GM15510 (cell line): ENCODE results near the gene TMEM238.

Experiments used
- POLR2A ChIP-seq: IDR thresholded peaks from 3 replicates; pipeline ENCODE4 v1.6.1; 2011; ENCODE audit warnings: borderline replicate concordance; ENCODE audit not compliant: insufficient read length; ENCODE audit errors: extremely low read depth

TMEM238 gene

GRCh38 chr19:55387736-55388497, 3.8 kb upstream of the TMEM238 start:
- TF ChIP-seq POLR2A, result no peak

- no peak for TF ChIP-seq POLR2A
Measured at GRCh38 chr19:55386493-55386971, 2.4 kb upstream of the TMEM238 start.

- TF ChIP-seq POLR2A, result peak; percentile 100
Measured at GRCh38 chr19:55385724-55386492, 1.8 kb upstream of the TMEM238 start, which contains the start of gene RPL28. RPL28 (plus strand) TSS chr19:55385932; CDS start chr19:55386358, 426 bp downstream.

GRCh38 chr19:55384920-55385723, 1.0 kb upstream of the TMEM238 start:
- no peak for TF ChIP-seq POLR2A

GRCh38 chr19:55383279-55384130, 587 bp downstream of the TMEM238 start:
- peak; percentile 35 for TF ChIP-seq POLR2A

- no peak for TF ChIP-seq POLR2A
Measured at GRCh38 chr19:55382522-55383054, 1.5 kb downstream of the TMEM238 start.

GRCh38 chr19:55382013-55382412, 2.1 kb downstream of the TMEM238 start:
- TF ChIP-seq POLR2A, result no peak

- no peak for TF ChIP-seq POLR2A
Measured at GRCh38 chr19:55379174-55379573, 4.9 kb downstream of the TMEM238 start.

GRCh38 chr19:55377356-55378131, 6.5 kb downstream of the TMEM238 start:
- TF ChIP-seq POLR2A, result no peak

- TF ChIP-seq POLR2A, result no peak
Measured at GRCh38 chr19:55376241-55376933, 7.7 kb downstream of the TMEM238 start, which contains the start of gene TMEM190. TMEM190 (plus strand) TSS chr19:55376826; CDS start chr19:55376854, 28 bp downstream.

GRCh38 chr19:55373993-55374757, 9.9 kb downstream of the TMEM238 start:
- no peak for TF ChIP-seq POLR2A
